HepG2 (cell line): ENCODE results near the gene SCAPER. TPM values are rescaled to one million over a fixed set of nuclear protein-coding genes. Genes with fewer than 3 reads are reported as not detected.

Experiments
- ATAC-seq: fragments of 200-7000 bp; cut with Tn5 transposase; 3 replicates; pipeline ENCODE4 v1.9.1; 2020; ENCODE audit warnings: mild to moderate bottlenecking, moderate library complexity
- BruUV-seq: library from RNA; stranded (reverse); fragments of 400-500 nt; replicated peaks from 2 replicates; lab custom pipeline; 2021; lab: Mats Ljungman, UMichigan
- CTCF ChIA-PET: fragments of 300-600 bp; formaldehyde crosslinking; extraction: SDS; loops from one replicate; lab custom pipeline; 2021; ENCODE audit warnings: low total read pairs, inconsistent platforms, low intra/inter-chr PET ratio; lab: Yijun Ruan, JAX
- POLR2A ChIA-PET: fragments of 350-600 bp; sonication (Branson Sonifier 250); formaldehyde crosslinking; loops from one replicate; lab custom pipeline; 2020; ENCODE audit warnings: antibody characterized with exemption, inconsistent platforms; lab: Yijun Ruan, JAX
- DNase-seq: peaks from one replicate; pipeline ENCODE4 v3.0.0-alpha.2; 2015; ENCODE audit warnings: low spot score
- FAIRE-seq: peaks from 3 replicates; lab custom pipeline; 2011; peaks lifted over from hg19 to GRCh38; lab: Jason Lieb, UNC
- H2AFZ ChIP-seq: one replicate; pipeline ENCODE4 v1.6.1; 2011; ENCODE audit warnings: low read length, inconsistent platforms
- H3K27ac ChIP-seq: fragments of 300-600 bp; 3 replicates; pipeline ENCODE4 v1.8.0; 2011; ENCODE audit warnings: mixed run types, mild to moderate bottlenecking, mixed read lengths, low read length, inconsistent platforms; ENCODE audit not compliant: insufficient read depth; ENCODE audit errors: extremely low read length
- H3K27me3 ChIP-seq, 2 experiments: fragments of 200-600 bp in 1 of 2; 2 replicates in 1 of 2; 3 replicates in 1 of 2; pipeline versions ENCODE4 v1.6.0 to v1.8.0; 2011; ENCODE audit warnings: low read length in 2 of 2, mild to moderate bottlenecking in 2 of 2, moderate library complexity in 2 of 2, inconsistent platforms in 1 of 2; ENCODE audit not compliant: insufficient read depth in 2 of 2, control insufficient read depth in 1 of 2
- H3K36me3 ChIP-seq, 2 experiments: fragments of 200-600 bp in 1 of 2; replicated peaks in 1 of 2; 2 replicates in 1 of 2; 3 replicates in 1 of 2; pipeline versions ENCODE4 v1.5.1 to v1.8.0; 2011; ENCODE audit warnings: low read length in 2 of 2, inconsistent platforms in 1 of 2; ENCODE audit not compliant: insufficient read depth in 2 of 2, control insufficient read depth in 1 of 2
- H3K4me1 ChIP-seq: 2 replicates; pipeline ENCODE4 v1.5.1; 2012; ENCODE audit warnings: low read length, inconsistent platforms; ENCODE audit not compliant: insufficient read depth
- H3K4me2 ChIP-seq: 2 replicates; pipeline ENCODE4 v1.6.0; 2011; ENCODE audit warnings: low read depth, low read length, inconsistent platforms
- H3K4me3 ChIP-seq, 3 experiments: fragments of 200-600 bp in 1 of 3; sonication (generic), shearing (Covaris generic) in 1 of 3; replicated peaks in 1 of 3; 2 replicates each; pipeline ENCODE4 v1.5.1; 2011 to 2016; ENCODE audit warnings: low read length in 3 of 3, inconsistent platforms in 2 of 3, low read depth in 2 of 3, mild to moderate bottlenecking in 2 of 3, control low read depth in 1 of 3, mixed read lengths in 1 of 3; ENCODE audit not compliant: insufficient read depth in 1 of 3
- H3K79me2 ChIP-seq: one replicate; pipeline ENCODE4 v1.6.1; 2011; ENCODE audit warnings: low read length, inconsistent platforms; ENCODE audit not compliant: insufficient read depth
- H3K9ac ChIP-seq: 2 replicates; pipeline ENCODE4 v1.6.0; 2011; ENCODE audit warnings: mild to moderate bottlenecking, low read depth, low read length, inconsistent platforms; ENCODE audit not compliant: insufficient read depth
- H3K9me3 ChIP-seq: 2 replicates; pipeline ENCODE4 v1.5.1; 2012; ENCODE audit warnings: mild to moderate bottlenecking, low read length
- H4K20me1 ChIP-seq: 2 replicates; pipeline ENCODE4 v1.6.0; 2011; ENCODE audit warnings: inconsistent platforms, mild to moderate bottlenecking, low read length, moderate library complexity; ENCODE audit not compliant: insufficient read depth
- DPF2 ChIP-seq: sonication (generic); formaldehyde crosslinking; IDR thresholded peaks from 2 replicates; pipeline ENCODE4 v1.4.0; 2020; ENCODE audit warnings: mild to moderate bottlenecking, low read depth, missing genetic modification reagents, borderline replicate concordance
- FOXP1 ChIP-seq, 2 experiments: fragments of 450-650 bp in 1 of 2; IDR thresholded peaks; 2 replicates each; pipeline ENCODE4 v1.6.1; 2017 to 2018; ENCODE audit warnings: antibody characterized with exemption in 1 of 2
- GLI4 ChIP-seq: sonication (generic); formaldehyde crosslinking; IDR thresholded peaks from 2 replicates; pipeline ENCODE4 v1.5.1; 2020; ENCODE audit warnings: missing genetic modification reagents, mild to moderate bottlenecking, moderate library complexity, borderline replicate concordance
- KMT2B ChIP-seq: IDR thresholded peaks from 2 replicates; pipeline ENCODE4 v1.6.1; 2016; ENCODE audit warnings: missing genetic modification reagents, missing compliant biosample characterization
- PAX8 ChIP-seq: sonication (generic); formaldehyde crosslinking; IDR thresholded peaks from 2 replicates; pipeline ENCODE4 v1.8.0; 2022; ENCODE audit warnings: mild to moderate bottlenecking, missing genetic modification reagents, borderline replicate concordance
- SMAD1 ChIP-seq: sonication (generic); formaldehyde crosslinking; IDR thresholded peaks from 2 replicates; pipeline ENCODE4 v1.4.0; 2020; ENCODE audit warnings: missing genetic modification reagents, low read depth, mild to moderate bottlenecking, borderline replicate concordance
- TBL1XR1 ChIP-seq: fragments of 150-350 bp; IDR thresholded peaks from 2 replicates; pipeline ENCODE4 v1.6.1; 2014; ENCODE audit warnings: borderline replicate concordance, low read length; ENCODE audit not compliant: partially characterized antibody
- ZFP82 ChIP-seq: sonication (generic); formaldehyde crosslinking; IDR thresholded peaks from 2 replicates; pipeline ENCODE4 v1.5.1; 2020; ENCODE audit warnings: mild to moderate bottlenecking, missing genetic modification reagents, borderline replicate concordance
- ZNF225 ChIP-seq: sonication (generic); formaldehyde crosslinking; IDR thresholded peaks from 2 replicates; pipeline ENCODE4 v1.4.0; 2020; ENCODE audit warnings: mild to moderate bottlenecking, missing genetic modification reagents
- ZNF256 ChIP-seq: sonication (generic); formaldehyde crosslinking; conservative IDR thresholded peaks from 2 replicates; pipeline ENCODE4 v1.4.0; 2020; ENCODE audit warnings: missing genetic modification reagents
- ZNF292 ChIP-seq: sonication (generic); formaldehyde crosslinking; IDR thresholded peaks from 2 replicates; pipeline ENCODE4 v1.8.1; 2022; ENCODE audit warnings: mild to moderate bottlenecking, low read depth, missing genetic modification reagents, borderline replicate concordance
- ZNF30 ChIP-seq: sonication (generic); formaldehyde crosslinking; IDR thresholded peaks from 2 replicates; pipeline ENCODE4 v1.5.0; 2020; ENCODE audit warnings: mild to moderate bottlenecking, missing genetic modification reagents
- ZNF577 ChIP-seq: sonication (generic); formaldehyde crosslinking; IDR thresholded peaks from 2 replicates; pipeline ENCODE4 v1.4.0; 2020; ENCODE audit warnings: mild to moderate bottlenecking, low read depth, missing genetic modification reagents, borderline replicate concordance
- ZNF605 ChIP-seq: sonication (generic); formaldehyde crosslinking; IDR thresholded peaks from 2 replicates; pipeline ENCODE4 v1.8.0; 2022; ENCODE audit warnings: mild to moderate bottlenecking, missing genetic modification reagents
- whole genome bisulfite sequencing: methylation state at CpG from one replicate; pipeline ENCODE4 v1.1.6; 2017; ENCODE audit warnings: low lambda C conversion rate; 5-methylcytosine and 5-hydroxymethylcytosine counted together
- in situ Hi-C: cut with HindIII; loops from 2 replicates; pipeline ENCODE4 v1.10.0; 2017; ENCODE audit warnings: low pct_unique_long_range_greater_than_20kb; ENCODE audit not compliant: extremely low pct_ligation_motif_present
- intact Hi-C: fragments of 100-400 bp; cut with micrococcal nuclease; formaldehyde crosslinking; loops from one replicate; pipeline ENCODE4 v1.10.0; 2022; ENCODE audit not compliant: unreplicated experiment
- polyA plus RNA-seq, 8 experiments: library from polyadenylated mRNA; depleted of rRNA in 3 of 8; stranded (reverse) in 7 of 8; unstranded in 1 of 8; fragments of >200 nt; fragmentation: Illumina TruSeq in 4 of 8; extraction: Trizol in 4 of 8; gene quantifications; 2 replicates each; pipeline versions ENCODE4 v1.2.1 to v1.2.3, GENCODE V29; 2011 to 2016; ENCODE audit warnings: low read depth in 4 of 8, missing spikeins in 1 of 8, mixed read lengths in 1 of 8; ENCODE audit not compliant: insufficient read depth in 1 of 8
- total RNA-seq, 5 experiments: library from RNA; depleted of rRNA; stranded (reverse); fragments of >200 nt; fragmentation: Illumina TruSeq; extraction: Trizol; gene quantifications; 2 replicates each; pipeline ENCODE4 v1.2.3, GENCODE V29; 2016; ENCODE audit warnings: low read depth in 1 of 5
- TF ChIP-seq, protein P1 (sequence below): sonication (generic); formaldehyde crosslinking; IDR thresholded peaks from 2 replicates; pipeline ENCODE4 v1.4.0; 2020; ENCODE audit warnings: low read depth, mild to moderate bottlenecking, missing genetic modification reagents
- TF ChIP-seq, protein P2 (sequence below): fragments of 450-650 bp; IDR thresholded peaks from 2 replicates; pipeline ENCODE4 v1.6.1; 2016
- TF ChIP-seq, protein P3 (sequence below): IDR thresholded peaks from 2 replicates; pipeline ENCODE4 v1.6.1; 2018; ENCODE audit warnings: missing genetic modification reagents, mild to moderate bottlenecking, missing compliant biosample characterization

SCAPER gene
- total and polyA plus RNA-seq, 2 of the 13 experiments (the other 11 are each of a cell fraction or from before 2014, with no cell fraction given), result 4.3 to 10.5 TPM

DNA sequence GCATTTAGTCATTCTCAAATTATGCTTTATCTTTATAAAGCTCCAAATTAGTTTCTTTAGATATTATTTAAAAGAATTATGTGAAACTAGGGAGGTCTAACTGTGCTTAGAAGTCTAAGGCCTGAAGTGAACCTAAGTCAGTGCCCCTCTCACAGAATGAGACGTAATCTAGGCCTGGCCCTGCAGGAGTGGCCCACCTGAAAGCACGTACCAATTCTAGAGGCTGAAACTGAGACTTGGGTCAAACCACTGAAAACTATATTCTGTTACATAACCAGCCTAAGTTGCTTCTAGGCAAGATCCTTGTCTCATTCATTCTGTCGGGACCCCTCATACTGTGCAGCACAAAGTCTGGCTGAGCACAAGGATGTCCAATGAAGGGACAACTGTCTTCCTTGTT, 424.9 kb downstream of the SCAPER start:
- POLR2A ChIA-PET, result no interaction called here
- no TSS peak for BruUV-seq
- in situ Hi-C loops (no loop called here), intact Hi-C loops (no loop called here)
- WGBS, result 100% methylated on average over 3 of the region's 3 CpGs
- TF ChIP-seq, protein P1, sequence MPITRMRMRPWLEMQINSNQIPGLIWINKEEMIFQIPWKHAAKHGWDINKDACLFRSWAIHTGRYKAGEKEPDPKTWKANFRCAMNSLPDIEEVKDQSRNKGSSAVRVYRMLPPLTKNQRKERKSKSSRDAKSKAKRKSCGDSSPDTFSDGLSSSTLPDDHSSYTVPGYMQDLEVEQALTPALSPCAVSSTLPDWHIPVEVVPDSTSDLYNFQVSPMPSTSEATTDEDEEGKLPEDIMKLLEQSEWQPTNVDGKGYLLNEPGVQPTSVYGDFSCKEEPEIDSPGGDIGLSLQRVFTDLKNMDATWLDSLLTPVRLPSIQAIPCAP, result no peak
- TF ChIP-seq DPF2 (CRISPR knock-in tag) (no peak), ZNF292 (CRISPR knock-in tag) (no peak), PAX8 (CRISPR knock-in tag) (no peak), FOXP1 (IDR thresholded peaks at IDR 0.05) (no peak), FOXP1 (CRISPR knock-in tag; IDR thresholded peaks at IDR 0.05) (no peak), ZNF256 (CRISPR knock-in tag) (no peak)
- Histone ChIP-seq H3K27ac (no peak overlapping the region), H3K9me3 (no peaks in the 10 kb centered on the region), H2AFZ (no peak overlapping the region), H3K27me3 (no peaks in the 10 kb centered on the region), H3K9ac (no peak overlapping the region), H3K4me3 (no peak overlapping the region), H3K79me2 (no peaks in the 10 kb centered on the region), H3K4me2 (no peak overlapping the region), H3K36me3 (no peaks in the 10 kb centered on the region), H4K20me1 (no peaks in the 10 kb centered on the region), H3K4me1 (peaks cover 12% of the 10 kb centered on the region; the same call in 1 of the 2 replicates)
- FAIRE-seq (no peak), DNase-seq (no peak), ATAC-seq (no peak)
- CTCF ChIA-PET, result no interaction called here

DNA sequence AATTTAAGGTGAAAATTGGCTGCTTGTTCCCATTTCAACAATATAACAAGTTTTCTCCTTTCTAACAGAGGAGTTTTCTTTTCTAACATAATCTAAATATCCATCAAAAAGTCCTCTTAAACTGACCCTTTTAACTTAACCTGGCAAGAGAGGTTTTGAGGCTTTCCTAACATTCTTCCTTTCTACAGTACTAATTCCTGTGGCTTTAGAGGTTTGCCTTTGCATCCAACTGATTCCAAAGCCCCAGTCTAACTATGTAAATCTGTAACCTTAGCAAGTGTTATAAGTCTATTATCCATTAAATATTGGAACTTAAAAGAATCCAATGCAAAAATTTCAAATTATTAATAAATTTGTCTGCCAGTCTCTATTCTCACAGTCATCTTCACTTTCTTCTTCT, 434.4 kb downstream of the SCAPER start:
- H3K9me3 ChIP-seq, result no peaks in the 10 kb centered on the region
- no peak overlapping the region for H3K9ac ChIP-seq
- H3K4me2 ChIP-seq, result no peak overlapping the region
- no peaks in the 10 kb centered on the region for H3K27me3 ChIP-seq
- H3K4me3 ChIP-seq, result no peak overlapping the region
- no peak for ATAC-seq
- no peaks in the 10 kb centered on the region for H3K4me1 ChIP-seq
- CTCF ChIA-PET, result no interaction called here
- H3K79me2 ChIP-seq, result no peaks in the 10 kb centered on the region
- H3K36me3 ChIP-seq, result no peaks in the 10 kb centered on the region
- no TSS peak for BruUV-seq
- H4K20me1 ChIP-seq, result no peaks in the 10 kb centered on the region
- no peak overlapping the region for H2AFZ ChIP-seq
- no peak for FAIRE-seq
- no peak overlapping the region for H3K27ac ChIP-seq
- DNase-seq, result no peak
- intact Hi-C loops (no loop called here), in situ Hi-C loops (no loop called here)
- POLR2A ChIA-PET, result no interaction called here
- TF ChIP-seq ZNF577 (no peak), KMT2B (CRISPR knock-in tag) (no peak), ZNF605 (CRISPR knock-in tag) (no peak), GLI4 (CRISPR knock-in tag) (no peak), SMAD1 (CRISPR knock-in tag) (no peak), ZNF225 (CRISPR knock-in tag) (no peak), ZNF30 (no peak), TBL1XR1 (no peak), ZFP82 (CRISPR knock-in tag) (no peak)
- TF ChIP-seq, protein P2, sequence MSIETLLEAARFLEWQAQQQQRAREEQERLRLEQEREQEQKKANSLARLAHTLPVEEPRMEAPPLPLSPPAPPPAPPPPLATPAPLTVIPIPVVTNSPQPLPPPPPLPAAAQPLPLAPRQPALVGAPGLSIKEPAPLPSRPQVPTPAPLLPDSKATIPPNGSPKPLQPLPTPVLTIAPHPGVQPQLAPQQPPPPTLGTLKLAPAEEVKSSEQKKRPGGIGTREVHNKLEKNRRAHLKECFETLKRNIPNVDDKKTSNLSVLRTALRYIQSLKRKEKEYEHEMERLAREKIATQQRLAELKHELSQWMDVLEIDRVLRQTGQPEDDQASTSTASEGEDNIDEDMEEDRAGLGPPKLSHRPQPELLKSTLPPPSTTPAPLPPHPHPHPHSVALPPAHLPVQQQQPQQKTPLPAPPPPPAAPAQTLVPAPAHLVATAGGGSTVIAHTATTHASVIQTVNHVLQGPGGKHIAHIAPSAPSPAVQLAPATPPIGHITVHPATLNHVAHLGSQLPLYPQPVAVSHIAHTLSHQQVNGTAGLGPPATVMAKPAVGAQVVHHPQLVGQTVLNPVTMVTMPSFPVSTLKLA, result no peak
- TF ChIP-seq, protein P3, sequence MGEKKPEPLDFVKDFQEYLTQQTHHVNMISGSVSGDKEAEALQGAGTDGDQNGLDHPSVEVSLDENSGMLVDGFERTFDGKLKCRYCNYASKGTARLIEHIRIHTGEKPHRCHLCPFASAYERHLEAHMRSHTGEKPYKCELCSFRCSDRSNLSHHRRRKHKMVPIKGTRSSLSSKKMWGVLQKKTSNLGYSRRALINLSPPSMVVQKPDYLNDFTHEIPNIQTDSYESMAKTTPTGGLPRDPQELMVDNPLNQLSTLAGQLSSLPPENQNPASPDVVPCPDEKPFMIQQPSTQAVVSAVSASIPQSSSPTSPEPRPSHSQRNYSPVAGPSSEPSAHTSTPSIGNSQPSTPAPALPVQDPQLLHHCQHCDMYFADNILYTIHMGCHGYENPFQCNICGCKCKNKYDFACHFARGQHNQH (CRISPR knock-in tag), result no peak
